Measurements from ENCODE around the gene GALNT7. TPM values are rescaled to one million over a fixed set of nuclear protein-coding genes. Genes with fewer than 3 reads are reported as not detected.

GALNT7 gene
- 15.0 and 19.8 TPM in 2 replicates for polyA plus RNA-seq

GRCh38 chr4:173168396-173169177 lies at the start of gene GALNT7:
GALNT7 (plus strand) TSS chr4:173168811; CDS start chr4:173168836, 25 bp downstream.

GRCh38 chr4:173334085-173334890 lies 165.7 kb downstream of the GALNT7 start, which contains the start of gene HMGB2:
HMGB2 (minus strand) TSS chr4:173334358; CDS start chr4:173333649, 709 bp downstream.

GRCh38 chr4:173370477-173371291 lies 202.1 kb downstream of the GALNT7 start, which contains the start of gene SAP30:
SAP30 (plus strand) TSS chr4:173370954; CDS start chr4:173371183, 229 bp downstream.

Other genes with a start within 250 kb of the GALNT7 start
- 54.6 and 57.0 TPM in 2 replicates for gene HMGB2, start 165.5 kb downstream of the GALNT7 start, polyA plus RNA-seq
- 8.6 and 11.1 TPM in 2 replicates for gene SAP30, start 202.1 kb downstream of the GALNT7 start, polyA plus RNA-seq
- 8.5 and 19.4 TPM in 2 replicates for gene SCRG1, start 230.3 kb downstream of the GALNT7 start, polyA plus RNA-seq

Data from Purkinje cell (primary cell).